Measurements from ENCODE around the gene KLHL26. TPM values are rescaled to one million over a fixed set of nuclear protein-coding genes. Genes with fewer than 3 reads are reported as not detected.

Gene KLHL26
- total RNA-seq, 3 donors from 2014 or later (not counting 1 experiment from before 2014, with no cell fraction given), result 8.0 to 11.5 (median 9.6) TPM

DNA sequence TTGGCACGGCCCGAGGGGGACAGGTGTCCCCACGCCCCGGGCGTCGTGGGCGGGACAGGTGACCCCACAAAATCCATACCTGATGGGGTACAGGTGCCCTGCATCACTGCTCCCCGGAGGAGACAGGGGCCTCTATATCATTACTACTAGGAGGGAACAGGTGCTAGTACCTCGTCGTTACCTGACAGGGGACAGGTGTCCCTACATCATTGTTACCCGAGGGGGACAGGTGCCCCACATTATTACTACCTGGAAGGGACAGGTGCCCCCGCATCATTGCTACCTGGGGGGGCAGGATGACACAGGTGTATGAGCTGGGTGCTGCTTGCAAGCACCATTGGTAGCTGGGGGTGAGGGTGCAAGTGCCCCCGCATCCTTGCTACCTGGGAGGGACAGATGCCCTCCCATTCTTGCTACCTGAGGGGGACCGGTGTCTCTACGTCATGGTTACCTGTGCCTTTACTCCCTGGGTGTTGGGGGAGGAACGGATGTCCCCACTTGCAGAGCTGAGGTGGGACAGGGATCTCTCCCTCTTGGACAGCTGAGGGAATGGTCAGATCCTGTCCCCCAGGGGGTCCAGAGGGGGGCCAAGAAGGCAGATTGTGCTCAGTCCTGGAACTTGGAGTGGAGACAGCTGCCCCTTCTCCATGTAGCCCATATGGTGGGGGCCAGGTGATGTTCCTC lies 47.3 kb downstream of the KLHL26 start:
- no peaks in the 10 kb centered on the region for H3K9me3 Mint-ChIP-seq
- Histone ChIP-seq H3K4me3 (ENCODE audit: low read length) (peak overlapping the region; percentile 47), H3K27ac (ENCODE audit: low read length) (no peak overlapping the region), H3K27me3 (ENCODE audit: control insufficient read depth, insufficient read depth, low read length) (no peaks in the 10 kb centered on the region), H3K9me3 (ENCODE audit: control insufficient read depth, insufficient read depth, low read length) (no peaks in the 10 kb centered on the region), H3K36me3 (ENCODE audit: control insufficient read depth, insufficient read depth, low read length) (no peaks in the 10 kb centered on the region), H3K4me1 (ENCODE audit: control insufficient read depth, insufficient read depth, low read length) (peaks cover 20% of the 10 kb centered on the region)
- ATAC-seq (no peak), DNase-seq (no peak)
- WGBS (ENCODE audit: insufficient coverage), result 25% methylated on average over 15 of the region's 16 CpGs
- H3K4me1 Mint-ChIP-seq, result peaks cover 0 to 5% of the 10 kb centered on the region in 2 donors
- intact Hi-C loops (cut with micrococcal nuclease), result loop anchor here (2.0 kb wide), 1 partner anchor 147 kb away; the partner anchor contains the start of gene UPF1
- H3K27ac Mint-ChIP-seq, result peak overlapping the region; percentile 74 to 82
- no peaks in the 10 kb centered on the region for H3K27me3 Mint-ChIP-seq (ENCODE audit: low read depth in 2 of 2)
- H3K36me3 Mint-ChIP-seq, result no peaks in the 10 kb centered on the region
- no peak for TF ChIP-seq CTCF (IDR thresholded peaks at IDR 0.05)
- peak overlapping the region; percentile 68 for H3K4me3 Mint-ChIP-seq

GRCh38 chr19:18684642-18684993 lies 47.8 kb downstream of the KLHL26 start:
- no peaks in the 10 kb centered on the region for H3K36me3 Mint-ChIP-seq
- no peak for TF ChIP-seq CTCF (IDR thresholded peaks at IDR 0.05)
- no peaks in the 10 kb centered on the region for H3K27me3 Mint-ChIP-seq (ENCODE audit: low read depth in 2 of 2)
- Histone ChIP-seq H3K4me3 (ENCODE audit: low read length) (no peak overlapping the region), H3K27me3 (ENCODE audit: control insufficient read depth, insufficient read depth, low read length) (no peaks in the 10 kb centered on the region), H3K4me1 (ENCODE audit: control insufficient read depth, insufficient read depth, low read length) (peaks cover 20% of the 10 kb centered on the region), H3K27ac (ENCODE audit: low read length) (no peak overlapping the region), H3K36me3 (ENCODE audit: control insufficient read depth, insufficient read depth, low read length) (no peaks in the 10 kb centered on the region), H3K9me3 (ENCODE audit: control insufficient read depth, insufficient read depth, low read length) (no peaks in the 10 kb centered on the region)
- H3K27ac Mint-ChIP-seq, result no peak overlapping the region
- H3K4me3 Mint-ChIP-seq, result peak overlapping the region; percentile 53
- ATAC-seq (no peak), DNase-seq (no peak)
- H3K9me3 Mint-ChIP-seq, result no peaks in the 10 kb centered on the region
- intact Hi-C loops (cut with micrococcal nuclease), result no loop called here
- 89% methylated on average over 3 of the region's 3 CpGs for WGBS (ENCODE audit: insufficient coverage)
- H3K4me1 Mint-ChIP-seq, result peaks cover 0 to 8% of the 10 kb centered on the region in 2 donors

GRCh38 chr19:18685597-18686190 lies 48.9 kb downstream of the KLHL26 start:
- H3K4me3 Mint-ChIP-seq, result peak overlapping the region; percentile 53
- H3K27ac Mint-ChIP-seq, result peak overlapping the region in 1 of 2 donors; percentile 53
- ATAC-seq, result no peak

More at GRCh38 chr19:18685597-18686190, 48.9 kb downstream of the KLHL26 start:
- Histone ChIP-seq H3K27me3 (ENCODE audit: control insufficient read depth, insufficient read depth, low read length) (no peaks in the 10 kb centered on the region), H3K36me3 (ENCODE audit: control insufficient read depth, insufficient read depth, low read length) (no peaks in the 10 kb centered on the region), H3K4me1 (ENCODE audit: control insufficient read depth, insufficient read depth, low read length) (peaks cover 20% of the 10 kb centered on the region), H3K27ac (ENCODE audit: low read length) (no peak overlapping the region), H3K4me3 (ENCODE audit: low read length) (no peak overlapping the region), H3K9me3 (ENCODE audit: control insufficient read depth, insufficient read depth, low read length) (no peaks in the 10 kb centered on the region)
- Mint-ChIP-seq H3K9me3 (no peaks in the 10 kb centered on the region), H3K27me3 (ENCODE audit: low read depth in 2 of 2) (no peaks in the 10 kb centered on the region), H3K4me1 (peaks cover 0 to 11% of the 10 kb centered on the region in 2 donors), H3K36me3 (no peaks in the 10 kb centered on the region)
- no peak for TF ChIP-seq CTCF (IDR thresholded peaks at IDR 0.05)
- intact Hi-C loops (cut with micrococcal nuclease), result no loop called here
- WGBS (ENCODE audit: insufficient coverage), result 92% methylated on average over 4 of the region's 5 CpGs
- DNase-seq, result no peak
